Measurements from ENCODE around the gene RPL19.

- TF ChIP-seq, protein P1, sequence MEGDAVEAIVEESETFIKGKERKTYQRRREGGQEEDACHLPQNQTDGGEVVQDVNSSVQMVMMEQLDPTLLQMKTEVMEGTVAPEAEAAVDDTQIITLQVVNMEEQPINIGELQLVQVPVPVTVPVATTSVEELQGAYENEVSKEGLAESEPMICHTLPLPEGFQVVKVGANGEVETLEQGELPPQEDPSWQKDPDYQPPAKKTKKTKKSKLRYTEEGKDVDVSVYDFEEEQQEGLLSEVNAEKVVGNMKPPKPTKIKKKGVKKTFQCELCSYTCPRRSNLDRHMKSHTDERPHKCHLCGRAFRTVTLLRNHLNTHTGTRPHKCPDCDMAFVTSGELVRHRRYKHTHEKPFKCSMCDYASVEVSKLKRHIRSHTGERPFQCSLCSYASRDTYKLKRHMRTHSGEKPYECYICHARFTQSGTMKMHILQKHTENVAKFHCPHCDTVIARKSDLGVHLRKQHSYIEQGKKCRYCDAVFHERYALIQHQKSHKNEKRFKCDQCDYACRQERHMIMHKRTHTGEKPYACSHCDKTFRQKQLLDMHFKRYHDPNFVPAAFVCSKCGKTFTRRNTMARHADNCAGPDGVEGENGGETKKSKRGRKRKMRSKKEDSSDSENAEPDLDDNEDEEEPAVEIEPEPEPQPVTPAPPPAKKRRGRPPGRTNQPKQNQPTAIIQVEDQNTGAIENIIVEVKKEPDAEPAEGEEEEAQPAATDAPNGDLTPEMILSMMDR (IDR thresholded peaks at IDR 0.05; ENCODE audit: extremely low read depth in 1 of 2, insufficient read depth in 1 of 2, low read depth in 1 of 2, low read length in 2 of 2), result no peak
- TF ChIP-seq FOS (IDR thresholded peaks at IDR 0.05; ENCODE audit: borderline replicate concordance, insufficient read depth, low read length) (no peak), POLR2AphosphoS5 (IDR thresholded peaks at IDR 0.05; ENCODE audit: insufficient read depth, low read depth, low read length) (no peak), POLR2A (IDR thresholded peaks at IDR 0.05; ENCODE audit: low read depth, low read length) (no peak), EZH2 (IDR thresholded peaks at IDR 0.05; ENCODE audit: borderline replicate concordance, low read depth, low read length, severe bottlenecking) (no peak), MAX (IDR thresholded peaks at IDR 0.05; ENCODE audit: insufficient read depth, insufficient read length) (no peak), MYC (IDR thresholded peaks at IDR 0.05; ENCODE audit: low read depth, low read length) (no peak)
Observed at GRCh38 chr17:39167476-39167875, 32.6 kb upstream of the RPL19 start.
